Astrocyte (in vitro differentiated cells and primary cell): ENCODE measurements around the gene METRNL. TPM values are rescaled to one million over a fixed set of nuclear protein-coding genes. Genes with fewer than 3 reads are reported as not detected.

ENCODE experiments used
- DNase-seq: peaks from one replicate; pipeline ENCODE4 v3.0.0-alpha.2; 2010; ENCODE audit warnings: low read depth
- FAIRE-seq: peaks from 2 replicates; lab custom pipeline; 2011; peaks lifted over from hg19 to GRCh38; lab: Jason Lieb, UNC
- H2AFZ ChIP-seq: 2 replicates; pipeline ENCODE4 v1.6.0; 2012; ENCODE audit warnings: low read depth, low read length, inconsistent platforms
- H3K27ac ChIP-seq: 2 replicates; pipeline ENCODE4 v1.5.1; 2011; ENCODE audit warnings: low read depth, low read length, inconsistent platforms
- H3K27me3 ChIP-seq: 2 replicates; pipeline ENCODE4 v1.6.0; 2011; ENCODE audit warnings: low read length, inconsistent platforms; ENCODE audit not compliant: insufficient read depth
- H3K36me3 ChIP-seq: 2 replicates; pipeline ENCODE4 v1.5.1; 2011; ENCODE audit warnings: low read length, inconsistent platforms; ENCODE audit not compliant: insufficient read depth
- H3K4me1 ChIP-seq: 2 replicates; pipeline ENCODE4 v1.5.1; 2011; ENCODE audit warnings: low read length, inconsistent platforms; ENCODE audit not compliant: insufficient read depth
- H3K4me2 ChIP-seq: 2 replicates; pipeline ENCODE4 v1.6.0; 2012; ENCODE audit warnings: low read length, inconsistent platforms
- H3K4me3 ChIP-seq: 2 replicates; pipeline ENCODE4 v1.5.1; 2011; ENCODE audit warnings: low read depth, mild to moderate bottlenecking, low read length, inconsistent platforms; ENCODE audit not compliant: insufficient read depth
- H3K79me2 ChIP-seq: 2 replicates; pipeline ENCODE4 v1.6.0; 2012; ENCODE audit warnings: mild to moderate bottlenecking, low read length, inconsistent platforms; ENCODE audit not compliant: insufficient read depth
- H3K9ac ChIP-seq: 2 replicates; pipeline ENCODE4 v1.6.0; 2012; ENCODE audit warnings: mild to moderate bottlenecking, low read length, inconsistent platforms
- H3K9me3 ChIP-seq: 2 replicates; pipeline ENCODE4 v1.5.1; 2012; ENCODE audit warnings: low read depth, mild to moderate bottlenecking, low read length, inconsistent platforms; ENCODE audit not compliant: insufficient read depth
- H4K20me1 ChIP-seq: 2 replicates; pipeline ENCODE4 v1.6.0; 2012; ENCODE audit warnings: low read length, inconsistent platforms; ENCODE audit not compliant: insufficient read depth
- H3K27ac Mint-ChIP-seq: one replicate; pipeline ENCODE4 v1.8.0; 2021; ENCODE audit warnings: mild to moderate bottlenecking, mixed read lengths; ENCODE audit not compliant: unreplicated experiment
- H3K27me3 Mint-ChIP-seq: one replicate; pipeline ENCODE4 v1.8.0; 2021; ENCODE audit warnings: low read depth, mixed read lengths; ENCODE audit not compliant: unreplicated experiment
- H3K36me3 Mint-ChIP-seq: one replicate; pipeline ENCODE4 v1.8.0; 2021; ENCODE audit warnings: low read depth, mixed read lengths; ENCODE audit not compliant: unreplicated experiment
- H3K4me1 Mint-ChIP-seq: one replicate; pipeline ENCODE4 v1.8.0; 2021; ENCODE audit warnings: low read depth, mixed read lengths; ENCODE audit not compliant: unreplicated experiment
- H3K4me3 Mint-ChIP-seq: one replicate; pipeline ENCODE4 v1.8.0; 2021; ENCODE audit warnings: mild to moderate bottlenecking, moderate library complexity, mixed read lengths; ENCODE audit not compliant: unreplicated experiment
- H3K9me3 Mint-ChIP-seq: one replicate; pipeline ENCODE4 v1.8.0; 2021; ENCODE audit warnings: mild to moderate bottlenecking, mixed read lengths; ENCODE audit not compliant: unreplicated experiment
- EZH2 ChIP-seq: IDR thresholded peaks from 2 replicates; pipeline ENCODE4 v1.6.1; 2012; ENCODE audit warnings: mild to moderate bottlenecking, low read length, inconsistent platforms; ENCODE audit not compliant: insufficient read depth
- total RNA-seq: library from RNA; stranded (reverse); gene quantifications from 2 replicates; pipeline ENCODE4 v1.2.1, GENCODE V29; 2021
- TF ChIP-seq, protein P1 (sequence below): IDR thresholded peaks from 2 replicates; pipeline ENCODE4 v1.5.1; 2011; ENCODE audit warnings: low read depth, mild to moderate bottlenecking, inconsistent platforms, low read length, moderate library complexity; ENCODE audit not compliant: insufficient read depth

METRNL gene
- total RNA-seq, 1 donor from 2014 or later: 36.7 TPM

DNA sequence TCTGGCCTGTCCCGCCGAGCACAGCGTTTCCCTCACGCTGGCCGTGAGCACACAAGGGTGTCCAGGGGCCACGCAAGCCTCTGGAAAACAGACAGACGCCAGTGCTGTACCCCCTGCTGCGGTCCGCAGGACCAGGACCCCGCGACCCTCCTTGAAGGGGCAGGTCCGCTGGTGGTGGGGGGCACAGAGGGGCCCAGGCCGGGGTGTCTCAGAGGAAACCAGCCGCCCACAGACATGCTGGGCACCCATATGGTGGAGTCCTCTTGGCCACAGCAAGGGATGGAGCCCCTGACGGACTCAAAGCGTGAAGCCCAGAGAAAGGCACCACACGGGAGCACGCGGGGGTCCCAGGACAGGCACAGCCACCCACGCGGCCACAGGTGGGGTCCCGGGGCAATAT is 34.4 kb downstream of the METRNL start:
- H4K20me1 ChIP-seq: no peaks in the 10 kb centered on the region
- TF ChIP-seq, protein P1, sequence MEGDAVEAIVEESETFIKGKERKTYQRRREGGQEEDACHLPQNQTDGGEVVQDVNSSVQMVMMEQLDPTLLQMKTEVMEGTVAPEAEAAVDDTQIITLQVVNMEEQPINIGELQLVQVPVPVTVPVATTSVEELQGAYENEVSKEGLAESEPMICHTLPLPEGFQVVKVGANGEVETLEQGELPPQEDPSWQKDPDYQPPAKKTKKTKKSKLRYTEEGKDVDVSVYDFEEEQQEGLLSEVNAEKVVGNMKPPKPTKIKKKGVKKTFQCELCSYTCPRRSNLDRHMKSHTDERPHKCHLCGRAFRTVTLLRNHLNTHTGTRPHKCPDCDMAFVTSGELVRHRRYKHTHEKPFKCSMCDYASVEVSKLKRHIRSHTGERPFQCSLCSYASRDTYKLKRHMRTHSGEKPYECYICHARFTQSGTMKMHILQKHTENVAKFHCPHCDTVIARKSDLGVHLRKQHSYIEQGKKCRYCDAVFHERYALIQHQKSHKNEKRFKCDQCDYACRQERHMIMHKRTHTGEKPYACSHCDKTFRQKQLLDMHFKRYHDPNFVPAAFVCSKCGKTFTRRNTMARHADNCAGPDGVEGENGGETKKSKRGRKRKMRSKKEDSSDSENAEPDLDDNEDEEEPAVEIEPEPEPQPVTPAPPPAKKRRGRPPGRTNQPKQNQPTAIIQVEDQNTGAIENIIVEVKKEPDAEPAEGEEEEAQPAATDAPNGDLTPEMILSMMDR: no peak
- TF ChIP-seq EZH2: no peak
- H3K79me2 ChIP-seq: no peaks in the 10 kb centered on the region
- H3K9ac ChIP-seq: no peak overlapping the region
- no peaks in the 10 kb centered on the region for H3K27me3 ChIP-seq
- H3K27me3 Mint-ChIP-seq: peaks cover 27% of the 10 kb centered on the region
- no peaks in the 10 kb centered on the region for H3K9me3 ChIP-seq
- FAIRE-seq: no peak
- H3K4me2 ChIP-seq: no peak overlapping the region
- no peaks in the 10 kb centered on the region for H3K36me3 Mint-ChIP-seq
- no peak overlapping the region for H3K4me3 ChIP-seq
- H3K4me3 Mint-ChIP-seq: no peak overlapping the region
- H3K4me1 ChIP-seq: peaks cover 18% of the 10 kb centered on the region
- H3K27ac ChIP-seq: no peak overlapping the region
- no peaks in the 10 kb centered on the region for H3K36me3 ChIP-seq
- H3K27ac Mint-ChIP-seq: no peak overlapping the region
- DNase-seq: no peak
- H3K9me3 Mint-ChIP-seq: peaks cover 5% of the 10 kb centered on the region
- no peak overlapping the region for H2AFZ ChIP-seq
- peaks cover 16% of the 10 kb centered on the region for H3K4me1 Mint-ChIP-seq

DNA sequence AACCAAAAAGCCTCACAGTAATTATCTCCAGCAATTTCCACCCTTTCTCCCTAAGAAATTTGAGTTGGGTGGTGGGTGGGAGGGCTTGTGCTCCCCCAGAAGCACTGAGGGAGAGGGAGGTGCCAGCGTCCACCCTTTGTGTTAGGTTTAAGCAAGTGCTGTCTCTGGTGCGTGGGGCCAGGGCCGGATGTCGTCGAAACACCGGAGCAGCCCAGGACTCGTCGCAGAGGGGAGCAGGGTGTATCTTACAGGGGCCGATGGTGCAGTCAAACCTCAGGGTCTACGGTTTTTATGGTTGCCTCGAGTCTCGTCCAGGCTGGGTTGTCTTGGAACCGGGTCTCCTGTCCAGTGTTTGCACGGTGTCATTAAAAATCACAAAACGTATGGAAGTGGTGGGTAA is 35.3 kb downstream of the METRNL start:
- H3K4me2 ChIP-seq: no peak overlapping the region
- H3K4me3 ChIP-seq: no peak overlapping the region
- Mint-ChIP-seq H3K4me3 (no peak overlapping the region), H3K27ac (no peak overlapping the region), H3K36me3 (no peaks in the 10 kb centered on the region), H3K27me3 (peaks cover 35% of the 10 kb centered on the region), H3K4me1 (peaks cover 14% of the 10 kb centered on the region), H3K9me3 (peaks cover 2% of the 10 kb centered on the region)
- FAIRE-seq: no peak
- no peak overlapping the region for H3K27ac ChIP-seq
- no peaks in the 10 kb centered on the region for H4K20me1 ChIP-seq
- peaks cover 13% of the 10 kb centered on the region for H3K4me1 ChIP-seq
- TF ChIP-seq, protein P1: no peak
- no peak for TF ChIP-seq EZH2
- DNase-seq: no peak
- H3K9ac ChIP-seq: no peak overlapping the region
- H3K9me3 ChIP-seq: no peaks in the 10 kb centered on the region
- H3K36me3 ChIP-seq: no peaks in the 10 kb centered on the region
- H3K79me2 ChIP-seq: no peaks in the 10 kb centered on the region
- no peak overlapping the region for H2AFZ ChIP-seq
- no peaks in the 10 kb centered on the region for H3K27me3 ChIP-seq

DNA sequence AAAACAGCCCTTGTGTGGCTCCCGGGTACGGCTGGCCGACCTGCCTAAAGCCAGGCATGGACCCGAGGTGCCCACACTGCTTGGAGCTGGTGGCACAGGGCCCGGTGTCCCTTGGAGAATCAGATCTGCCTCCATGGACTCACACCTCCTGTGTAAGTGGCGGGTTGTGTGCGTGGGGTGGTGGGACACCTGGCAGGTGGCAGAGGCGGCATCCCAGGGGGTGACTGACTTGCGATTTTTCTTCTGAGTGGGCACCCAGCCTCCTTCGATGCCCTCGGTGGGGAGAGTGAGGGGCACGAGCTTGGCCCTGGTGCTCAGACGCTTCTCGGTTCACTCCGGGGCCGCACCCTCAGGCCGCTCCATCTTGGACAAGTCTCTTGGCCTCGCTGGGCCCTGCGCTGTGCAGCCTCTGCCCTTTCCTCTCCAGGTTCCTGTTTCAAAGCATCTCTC is 35.8 kb downstream of the METRNL start:
- peaks cover 2% of the 10 kb centered on the region for H3K9me3 Mint-ChIP-seq
- Histone ChIP-seq H4K20me1 (no peaks in the 10 kb centered on the region), H3K4me2 (no peak overlapping the region), H3K9me3 (no peaks in the 10 kb centered on the region), H3K36me3 (no peaks in the 10 kb centered on the region), H3K27ac (no peak overlapping the region), H3K9ac (no peak overlapping the region), H3K4me1 (peaks cover 9% of the 10 kb centered on the region), H2AFZ (no peak overlapping the region), H3K27me3 (no peaks in the 10 kb centered on the region), H3K4me3 (no peak overlapping the region), H3K79me2 (no peaks in the 10 kb centered on the region)
- H3K4me3 Mint-ChIP-seq: no peak overlapping the region
- no peak overlapping the region for H3K27ac Mint-ChIP-seq
- H3K27me3 Mint-ChIP-seq: peaks cover 37% of the 10 kb centered on the region
- TF ChIP-seq, protein P1: no peak
- no peak for TF ChIP-seq EZH2
- DNase-seq (no peak), FAIRE-seq (no peak)
- peaks cover 9% of the 10 kb centered on the region for H3K4me1 Mint-ChIP-seq
- H3K36me3 Mint-ChIP-seq: no peaks in the 10 kb centered on the region
